HG03175 (cell line): Measurements from ENCODE around the gene PRR5L.
"Not testable (repeated sequence)": the region's sequence is repeated elsewhere in the genome, so short reads cannot be mapped to it uniquely, and the experiment has no call there.

Experiments
- ATAC-seq: cut with Tn5 transposase; IDR thresholded peaks from one replicate; pipeline ENCODE4 v1.9.1; 2021; ENCODE audit warnings: mild to moderate bottlenecking, moderate library complexity; ENCODE audit not compliant: unreplicated experiment

The PRR5L gene

GRCh38 chr11:36455658-36456111 is 159.6 kb downstream of the PRR5L start:
- ATAC-seq = no peak

GRCh38 chr11:36456156-36456555 is 160.1 kb downstream of the PRR5L start:
- no peak for ATAC-seq

- no peak for ATAC-seq
Observed at GRCh38 chr11:36458129-36458915, 162.2 kb downstream of the PRR5L start.

GRCh38 chr11:36459046-36459445 is 163.0 kb downstream of the PRR5L start:
- ATAC-seq = no peak

- no peak for ATAC-seq
Observed at GRCh38 chr11:36460220-36460619, 164.1 kb downstream of the PRR5L start.

GRCh38 chr11:36462321-36462720 is 166.2 kb downstream of the PRR5L start:
- no peak for ATAC-seq

- ATAC-seq = no peak
Observed at GRCh38 chr11:36463781-36464180, 167.7 kb downstream of the PRR5L start.

GRCh38 chr11:36464720-36465119 is 168.6 kb downstream of the PRR5L start:
- no peak for ATAC-seq

GRCh38 chr11:36465449-36466163 is 169.5 kb downstream of the PRR5L start:
- no peak for ATAC-seq

- ATAC-seq = no peak
Observed at GRCh38 chr11:36467012-36467411, 170.9 kb downstream of the PRR5L start.

- ATAC-seq = no peak
Observed at GRCh38 chr11:36467916-36468315, 171.8 kb downstream of the PRR5L start.

- ATAC-seq = no peak
Observed at GRCh38 chr11:36469063-36469462, 173.0 kb downstream of the PRR5L start.

- ATAC-seq = no peak
Observed at GRCh38 chr11:36469881-36470802, 174.1 kb downstream of the PRR5L start.

- no peak for ATAC-seq
Observed at GRCh38 chr11:36471577-36471976, 175.5 kb downstream of the PRR5L start.

- ATAC-seq = no peak
Observed at GRCh38 chr11:36475192-36475591, 179.1 kb downstream of the PRR5L start.

- no peak for ATAC-seq
Observed at GRCh38 chr11:36478700-36479329, 182.7 kb downstream of the PRR5L start.

GRCh38 chr11:36480833-36481232 is 184.7 kb downstream of the PRR5L start:
- ATAC-seq = no peak

GRCh38 chr11:36483042-36483441 is 187.0 kb downstream of the PRR5L start:
- not testable (repeated sequence) for ATAC-seq

GRCh38 chr11:36485298-36486002 is 189.4 kb downstream of the PRR5L start:
- no peak for ATAC-seq

GRCh38 chr11:36487619-36488018 is 191.5 kb downstream of the PRR5L start:
- no peak for ATAC-seq
